ENCODE data around the gene SETD1A.

SETD1A gene

GRCh38 chr16:30983898-30984610, 26.5 kb downstream of the SETD1A start:
- DNase-seq: no peak

- no peak for DNase-seq
These were observed 27.3 kb downstream of the SETD1A start, which contains the start of gene HSD3B7 for GRCh38 chr16:30984669-30985400. Gene HSD3B7 (plus strand): TSS chr16:30985207. CDS start chr16:30985659, 452 bp downstream.

GRCh38 chr16:30985401-30986128, 28.0 kb downstream of the SETD1A start:
- no peak for DNase-seq

- no peak for DNase-seq
These were observed 28.8 kb downstream of the SETD1A start for GRCh38 chr16:30986129-30986991.

GRCh38 chr16:30987581-30988190, 30.1 kb downstream of the SETD1A start:
- no peak for DNase-seq

GRCh38 chr16:30989469-30990047, 32.0 kb downstream of the SETD1A start:
- DNase-seq: no peak

- DNase-seq: no peak
These were observed 32.6 kb downstream of the SETD1A start for GRCh38 chr16:30990105-30990504.

GRCh38 chr16:30991052-30991451, 33.5 kb downstream of the SETD1A start:
- DNase-seq: no peak

- DNase-seq: no peak
These were observed 34.8 kb downstream of the SETD1A start for GRCh38 chr16:30992276-30992780.

- no peak for DNase-seq
These were observed 35.6 kb downstream of the SETD1A start for GRCh38 chr16:30992931-30993816.

- no peak for DNase-seq
These were observed 38.4 kb downstream of the SETD1A start for GRCh38 chr16:30995927-30996323.

GRCh38 chr16:30996324-30996984, 38.9 kb downstream of the SETD1A start:
- DNase-seq: no peak

GRCh38 chr16:30996985-30997724, 39.6 kb downstream of the SETD1A start:
- no peak for DNase-seq

GRCh38 chr16:30997725-30998711, 40.5 kb downstream of the SETD1A start:
- no peak for DNase-seq

- no peak for DNase-seq
These were observed 41.6 kb downstream of the SETD1A start for GRCh38 chr16:30998852-30999761.

GRCh38 chr16:31000671-31001382, 43.3 kb downstream of the SETD1A start:
- DNase-seq: no peak

Data from NCI-H2081 treated with DMSO at 0.1 percent for 48 hours (cell line).